IMR-90 (cell line): ENCODE measurements around the gene IQGAP2. TPM values are rescaled to one million over a fixed set of nuclear protein-coding genes. Genes with fewer than 3 reads are reported as not detected.

ENCODE experiments used
- ATAC-seq: fragments of 200-7000 bp; cut with Tn5 transposase; 2 replicates; pipeline ENCODE4 v1.9.1; 2020; ENCODE audit warnings: low read depth, mild to moderate bottlenecking, moderate library complexity
- BruUV-seq: library from RNA; stranded (reverse); fragments of 400-500 nt; replicated peaks from 2 replicates; lab custom pipeline; 2021; lab: Mats Ljungman, UMichigan
- CTCF ChIA-PET: fragments of 300-600 bp; formaldehyde crosslinking; extraction: SDS; loops from one replicate; lab custom pipeline; 2021; ENCODE audit warnings: antibody characterized with exemption; lab: Yijun Ruan, JAX
- POLR2A ChIA-PET: fragments of 300-600 bp; sonication (Branson Sonifier 250); formaldehyde crosslinking; loops from one replicate; lab custom pipeline; 2022; ENCODE audit warnings: antibody characterized with exemption; ENCODE audit not compliant: unreplicated experiment; lab: Charles Lee
- DNase-seq: peaks from one replicate; pipeline ENCODE4 v3.0.0; 2013
- H2AFZ ChIP-seq: replicated peaks from 2 replicates; pipeline ENCODE3; 2013; ENCODE audit warnings: low read length, mild to moderate bottlenecking; ENCODE audit not compliant: poor library complexity
- H2AK5ac ChIP-seq: 2 replicates; pipeline ENCODE4 v1.6.1; 2013; ENCODE audit warnings: low read depth, low read length, inconsistent platforms
- H2AK9ac ChIP-seq: replicated peaks from 2 replicates; pipeline ENCODE3; 2013; ENCODE audit warnings: mild to moderate bottlenecking, low read depth, low read length, moderate library complexity; ENCODE audit not compliant: poor library complexity
- H2BK120ac ChIP-seq: 2 replicates; pipeline ENCODE4 v1.6.1; 2013; ENCODE audit warnings: low read depth, low read length, inconsistent platforms
- H2BK15ac ChIP-seq: 3 replicates; pipeline ENCODE4 v1.6.1; 2013; ENCODE audit warnings: low read depth, low read length, inconsistent platforms
- H2BK20ac ChIP-seq: 2 replicates; pipeline ENCODE4 v1.6.1; 2013; ENCODE audit warnings: low read depth, mild to moderate bottlenecking, inconsistent platforms, low read length, moderate library complexity
- H2BK5ac ChIP-seq: 2 replicates; pipeline ENCODE4 v1.6.1; 2013; ENCODE audit warnings: mild to moderate bottlenecking, low read depth, low read length, inconsistent platforms; ENCODE audit not compliant: poor library complexity, severe bottlenecking
- H3K14ac ChIP-seq: replicated peaks from 2 replicates; pipeline ENCODE4 v1.6.1; 2013; ENCODE audit warnings: low read depth, low read length, inconsistent platforms
- H3K18ac ChIP-seq: 2 replicates; pipeline ENCODE4 v1.6.1; 2013; ENCODE audit warnings: low read depth, low read length, control low read depth
- H3K23ac ChIP-seq: 2 replicates; pipeline ENCODE4 v1.6.1; 2013; ENCODE audit warnings: low read depth, low read length, inconsistent platforms
- H3K27ac ChIP-seq: 2 replicates; pipeline ENCODE4 v1.5.1; 2013; ENCODE audit warnings: mild to moderate bottlenecking, control low read depth, low read length; ENCODE audit not compliant: insufficient read depth
- H3K27me3 ChIP-seq: 2 replicates; pipeline ENCODE4 v1.6.1; 2013; ENCODE audit warnings: low read length; ENCODE audit not compliant: control insufficient read depth, insufficient read depth
- H3K36me3 ChIP-seq: 2 replicates; pipeline ENCODE4 v1.6.1; 2013; ENCODE audit warnings: low read length, mixed read lengths; ENCODE audit not compliant: control insufficient read depth, insufficient read depth
- H3K4ac ChIP-seq: 2 replicates; pipeline ENCODE4 v1.6.1; 2013; ENCODE audit warnings: low read depth, low read length, inconsistent platforms
- H3K4me1 ChIP-seq: 2 replicates; pipeline ENCODE4 v1.6.1; 2013; ENCODE audit warnings: low read length, mixed read lengths; ENCODE audit not compliant: control insufficient read depth, insufficient read depth
- H3K4me2 ChIP-seq: 2 replicates; pipeline ENCODE4 v1.6.1; 2013; ENCODE audit warnings: low read depth, mild to moderate bottlenecking, control low read depth, low read length, moderate library complexity
- H3K4me3 ChIP-seq: 2 replicates; pipeline ENCODE4 v1.5.1; 2013; ENCODE audit warnings: low read depth, mild to moderate bottlenecking, control low read depth, low read length, moderate library complexity; ENCODE audit not compliant: insufficient read depth
- H3K56ac ChIP-seq: 2 replicates; pipeline ENCODE4 v1.6.1; 2013; ENCODE audit warnings: low read length, inconsistent platforms; ENCODE audit not compliant: insufficient read depth; ENCODE audit errors: extremely low read depth
- H3K79me1 ChIP-seq, 2 experiments: 2 replicates each; pipeline ENCODE4 v1.6.1; 2013; ENCODE audit warnings: low read length in 2 of 2, inconsistent platforms in 1 of 2, low read depth in 1 of 2
- H3K9ac ChIP-seq: 2 replicates; pipeline ENCODE4 v1.6.1; 2013; ENCODE audit warnings: low read depth, low read length, control low read depth
- H3K9me1 ChIP-seq: 2 replicates; pipeline ENCODE4 v1.6.1; 2013; ENCODE audit warnings: low read length, inconsistent platforms; ENCODE audit not compliant: insufficient read depth
- H3K9me3 ChIP-seq: 2 replicates; pipeline ENCODE4 v1.6.1; 2013; ENCODE audit warnings: low read length; ENCODE audit not compliant: control insufficient read depth, insufficient read depth
- H4K20me1 ChIP-seq: 2 replicates; pipeline ENCODE4 v1.6.1; 2013; ENCODE audit warnings: low read length, inconsistent platforms; ENCODE audit not compliant: insufficient read depth
- H4K5ac ChIP-seq: 2 replicates; pipeline ENCODE4 v1.6.1; 2013; ENCODE audit warnings: mild to moderate bottlenecking, low read depth, low read length, control low read depth
- H4K8ac ChIP-seq, 2 experiments: 2 replicates each; pipeline ENCODE4 v1.6.1; 2013; ENCODE audit warnings: low read depth in 2 of 2, low read length in 2 of 2, control low read depth in 1 of 2, inconsistent platforms in 1 of 2
- H4K91ac ChIP-seq: 2 replicates; pipeline ENCODE4 v1.6.1; 2013; ENCODE audit warnings: low read depth, low read length, inconsistent platforms; ENCODE audit not compliant: insufficient read depth
- BHLHE40 ChIP-seq: fragments of 150-350 bp; IDR thresholded peaks from 2 replicates; pipeline ENCODE4 v1.6.1; 2016; ENCODE audit warnings: mild to moderate bottlenecking, low read depth, low read length
- CEBPB ChIP-seq: IDR thresholded peaks from 2 replicates; pipeline ENCODE4 v1.6.1; 2012; ENCODE audit warnings: low read depth, low read length, improper control_type of control experiment
- CHD1 ChIP-seq: IDR thresholded peaks from 2 replicates; pipeline ENCODE4 v1.6.1; 2012; ENCODE audit warnings: low read depth, low read length, improper control_type of control experiment
- FOS ChIP-seq: fragments of 150-350 bp; IDR thresholded peaks from 2 replicates; pipeline ENCODE4 v1.6.1; 2016; ENCODE audit warnings: low read depth, low read length
- MAFK ChIP-seq: IDR thresholded peaks from 2 replicates; pipeline ENCODE4 v1.6.1; 2012; ENCODE audit warnings: low read depth, low read length, improper control_type of control experiment
- MAZ ChIP-seq: IDR thresholded peaks from 2 replicates; pipeline ENCODE4 v1.6.1; 2012; ENCODE audit warnings: low read depth, mild to moderate bottlenecking, low read length, improper control_type of control experiment, moderate library complexity, borderline replicate concordance
- MXI1 ChIP-seq: IDR thresholded peaks from 2 replicates; pipeline ENCODE4 v1.6.1; 2012; ENCODE audit warnings: low read depth, mild to moderate bottlenecking, low read length, moderate library complexity, borderline replicate concordance
- NFE2L2 ChIP-seq: fragments of 150-350 bp; IDR thresholded peaks from 2 replicates; pipeline ENCODE4 v1.6.1; 2016; ENCODE audit warnings: low read depth, mild to moderate bottlenecking, low read length
- POLR2A ChIP-seq: IDR thresholded peaks from 2 replicates; pipeline ENCODE4 v1.6.1; 2012; ENCODE audit warnings: mild to moderate bottlenecking, low read depth, low read length
- RAD21 ChIP-seq: IDR thresholded peaks from 2 replicates; pipeline ENCODE4 v1.6.1; 2012; ENCODE audit warnings: low read length, improper control_type of control experiment
- RCOR1 ChIP-seq: IDR thresholded peaks from 2 replicates; pipeline ENCODE4 v1.6.1; 2012; ENCODE audit warnings: mild to moderate bottlenecking, low read length, improper control_type of control experiment; ENCODE audit not compliant: insufficient replicate concordance
- RFX5 ChIP-seq: IDR thresholded peaks from 2 replicates; pipeline ENCODE4 v1.8.0; 2012; ENCODE audit warnings: low read depth, mild to moderate bottlenecking, low read length, moderate library complexity
- SMC3 ChIP-seq: fragments of 150-350 bp; IDR thresholded peaks from 2 replicates; pipeline ENCODE4 v1.6.1; 2016; ENCODE audit warnings: low read depth, mild to moderate bottlenecking, antibody characterized with exemption, low read length, moderate library complexity
- USF2 ChIP-seq: fragments of 150-350 bp; IDR thresholded peaks from 2 replicates; pipeline ENCODE4 v1.6.1; 2017; ENCODE audit warnings: mild to moderate bottlenecking, antibody characterized with exemption, low read length, low read depth
- WGBS, 2 experiments: methylation state at CpG; one replicate each; pipeline versions ENCODE4 v1.1.5 to v1.1.7; 2013; ENCODE audit warnings: missing lambda C conversion rate in 2 of 2; ENCODE audit not compliant: insufficient read length in 1 of 2; ENCODE audit errors: extremely low coverage in 2 of 2; 5-methylcytosine and 5-hydroxymethylcytosine counted together
- dilution Hi-C: fragments of 300-500 bp; cut with HindIII; formaldehyde crosslinking; loops from one replicate; pipeline ENCODE4 v1.14.3; 2018; ENCODE audit warnings: low sequenced_read_pairs; ENCODE audit not compliant: unreplicated experiment
- in situ Hi-C: fragments of 300-500 bp; cut with MboI; formaldehyde crosslinking; loops from 3 replicates; pipeline ENCODE4 v1.14.3; 2019; ENCODE audit warnings: low sequenced_read_pairs, inconsistent platforms, mixed read lengths
- intact Hi-C: fragments of 100-400 bp; cut with micrococcal nuclease; formaldehyde crosslinking; loops from 2 replicates; pipeline ENCODE4 v1.10.0; 2022
- polyA plus RNA-seq, 3 experiments: library from polyadenylated mRNA; depleted of rRNA; stranded (reverse); fragments of >200 nt; gene quantifications; 2 replicates each; pipeline ENCODE4 v1.2.3, GENCODE V29; 2012; ENCODE audit warnings: low replicate concordance in 1 of 3
- total RNA-seq: library from RNA; depleted of rRNA; stranded (reverse); fragments of >200 nt; gene quantifications from 2 replicates; pipeline ENCODE4 v1.2.3, GENCODE V29; 2012
- TF ChIP-seq, protein P1 (sequence below): conservative IDR thresholded peaks from 2 replicates; pipeline ENCODE4 v1.5.1; 2012; ENCODE audit warnings: mild to moderate bottlenecking, low read depth, low read length, improper control_type of control experiment
- TF ChIP-seq, protein P2 (sequence below): fragments of 150-350 bp; IDR thresholded peaks from 2 replicates; pipeline ENCODE4 v1.6.1; 2016; ENCODE audit warnings: low read depth, mild to moderate bottlenecking, low read length, moderate library complexity, borderline replicate concordance

IQGAP2 gene
- total and polyA plus RNA-seq, 2 of the 4 experiments (the other 2 are of a cell fraction), result 0.21 to 0.36 TPM

GRCh38 chr5:76669245-76669644, 266.2 kb downstream of the IQGAP2 start:
- Histone ChIP-seq H2AK9ac (no peak overlapping the region), H2BK120ac (peak overlapping the region; percentile 42; the same call in 1 of the 2 replicates), H3K9me1 (peaks cover 5% of the 10 kb centered on the region; the same call in 1 of the 2 replicates), H3K4ac (peak overlapping the region; percentile 64), H3K4me1 (peaks cover 7% of the 10 kb centered on the region), H3K56ac (no peak overlapping the region), H3K27me3 (no peaks in the 10 kb centered on the region), H2AFZ (no peak overlapping the region), H3K4me2 (no peak overlapping the region), H3K79me1 (no peaks in the 10 kb centered on the region), H4K8ac (no peak overlapping the region), H3K27ac (no peak overlapping the region), H3K4me3 (no peak overlapping the region), H3K36me3 (no peaks in the 10 kb centered on the region), H2BK15ac (0 out of 3 replicates have a peak overlapping the region, but pooled peaks have one; percentile 5), H3K9me3 (no peaks in the 10 kb centered on the region), H3K9ac (no peak overlapping the region), H4K5ac (no peak overlapping the region), H2BK5ac (no peak overlapping the region), H3K14ac (peak overlapping the region; percentile 81; the same call in 1 of the 2 replicates), H2AK5ac (peak overlapping the region; percentile 23; the same call in 1 of the 2 replicates), H3K18ac (no peak overlapping the region), H4K20me1 (no peaks in the 10 kb centered on the region), H3K23ac (no peak overlapping the region), H2BK20ac (no peak overlapping the region; the same call in 1 of the 2 replicates), H4K91ac (no peak overlapping the region)
- ChIA-PET POLR2A (no interaction called here), CTCF (interaction anchor here (1.5 kb wide), 1 partner anchor 21 kb away, joined by 3 read pairs; no protein-coding TSS in a partner anchor)
- DNase-seq, result peak; percentile 12
- intact Hi-C loops (no loop called here), dilution Hi-C loops (no loop called here), in situ Hi-C loops (no loop called here)
- TF ChIP-seq MAFK (no peak), USF2 (no peak), RFX5 (no peak), BHLHE40 (no peak), CEBPB (no peak), CHD1 (no peak), MAZ (no peak), FOS (no peak), RAD21 (no peak), MXI1 (no peak), SMC3 (no peak), RCOR1 (no peak), NFE2L2 (no peak), POLR2A (no peak)
- TF ChIP-seq, protein P1, sequence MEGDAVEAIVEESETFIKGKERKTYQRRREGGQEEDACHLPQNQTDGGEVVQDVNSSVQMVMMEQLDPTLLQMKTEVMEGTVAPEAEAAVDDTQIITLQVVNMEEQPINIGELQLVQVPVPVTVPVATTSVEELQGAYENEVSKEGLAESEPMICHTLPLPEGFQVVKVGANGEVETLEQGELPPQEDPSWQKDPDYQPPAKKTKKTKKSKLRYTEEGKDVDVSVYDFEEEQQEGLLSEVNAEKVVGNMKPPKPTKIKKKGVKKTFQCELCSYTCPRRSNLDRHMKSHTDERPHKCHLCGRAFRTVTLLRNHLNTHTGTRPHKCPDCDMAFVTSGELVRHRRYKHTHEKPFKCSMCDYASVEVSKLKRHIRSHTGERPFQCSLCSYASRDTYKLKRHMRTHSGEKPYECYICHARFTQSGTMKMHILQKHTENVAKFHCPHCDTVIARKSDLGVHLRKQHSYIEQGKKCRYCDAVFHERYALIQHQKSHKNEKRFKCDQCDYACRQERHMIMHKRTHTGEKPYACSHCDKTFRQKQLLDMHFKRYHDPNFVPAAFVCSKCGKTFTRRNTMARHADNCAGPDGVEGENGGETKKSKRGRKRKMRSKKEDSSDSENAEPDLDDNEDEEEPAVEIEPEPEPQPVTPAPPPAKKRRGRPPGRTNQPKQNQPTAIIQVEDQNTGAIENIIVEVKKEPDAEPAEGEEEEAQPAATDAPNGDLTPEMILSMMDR, result no peak
- TF ChIP-seq, protein P2, sequence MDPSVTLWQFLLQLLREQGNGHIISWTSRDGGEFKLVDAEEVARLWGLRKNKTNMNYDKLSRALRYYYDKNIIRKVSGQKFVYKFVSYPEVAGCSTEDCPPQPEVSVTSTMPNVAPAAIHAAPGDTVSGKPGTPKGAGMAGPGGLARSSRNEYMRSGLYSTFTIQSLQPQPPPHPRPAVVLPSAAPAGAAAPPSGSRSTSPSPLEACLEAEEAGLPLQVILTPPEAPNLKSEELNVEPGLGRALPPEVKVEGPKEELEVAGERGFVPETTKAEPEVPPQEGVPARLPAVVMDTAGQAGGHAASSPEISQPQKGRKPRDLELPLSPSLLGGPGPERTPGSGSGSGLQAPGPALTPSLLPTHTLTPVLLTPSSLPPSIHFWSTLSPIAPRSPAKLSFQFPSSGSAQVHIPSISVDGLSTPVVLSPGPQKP, result no peak
- 91% methylated on average over 4 of the region's 5 CpGs; no CpG with 5 or more reads in 1 of the 2 experiments for WGBS, 2 experiments
- BruUV-seq, result no TSS peak
- no peak for ATAC-seq
